Tongue (tissue), 2 donors: Measurements from ENCODE around the gene MESD. TPM values are rescaled to one million over a fixed set of nuclear protein-coding genes. Genes with fewer than 3 reads are reported as not detected.

Experiments
- DNase-seq: peaks from one replicate; pipeline ENCODE4 v3.0.0-alpha.2; 2015
- total RNA-seq: library from RNA; depleted of rRNA; stranded (reverse); fragments of >200 nt; gene quantifications from one replicate; pipeline ENCODE4 v1.2.3, GENCODE V29; 2014

MESD gene
- total RNA-seq, 1 donor from 2014 or later, result 16.9 TPM

- no peak for DNase-seq
Observed at GRCh38 chr15:81014446-81015093, 25.0 kb upstream of the MESD start.

GRCh38 chr15:81013396-81013929 is 23.8 kb upstream of the MESD start:
- no peak for DNase-seq

- DNase-seq, result no peak
Observed at GRCh38 chr15:81012588-81012987, 23.0 kb upstream of the MESD start.

- no peak for DNase-seq
Observed at GRCh38 chr15:81011593-81011992, 22.0 kb upstream of the MESD start.

- no peak for DNase-seq
Observed at GRCh38 chr15:81010086-81010485, 20.5 kb upstream of the MESD start.

GRCh38 chr15:81008312-81008711 is 18.7 kb upstream of the MESD start:
- DNase-seq, result no peak

GRCh38 chr15:81007428-81008064 is 17.9 kb upstream of the MESD start:
- DNase-seq, result no peak

GRCh38 chr15:81006124-81006523 is 16.5 kb upstream of the MESD start:
- no peak for DNase-seq

GRCh38 chr15:81003097-81003350 is 13.4 kb upstream of the MESD start:
- no peak for DNase-seq

- no peak for DNase-seq
Observed at GRCh38 chr15:81002331-81003096, 12.9 kb upstream of the MESD start.

- DNase-seq, result no peak
Observed at GRCh38 chr15:81002009-81002330, 12.4 kb upstream of the MESD start.

GRCh38 chr15:81001152-81002008 is 11.8 kb upstream of the MESD start:
- peak; percentile 63 for DNase-seq

- peak; percentile 95 for DNase-seq
Observed at GRCh38 chr15:81000624-81001151, 11.1 kb upstream of the MESD start, which contains the start of gene TLNRD1. Gene TLNRD1, plus strand, starts transcription at chr15:81000923. Its CDS starts 1,349 bp downstream, at chr15:81002272.

GRCh38 chr15:81000144-81000623 is 10.6 kb upstream of the MESD start:
- no peak for DNase-seq

GRCh38 chr15:80999623-81000036 is 10.0 kb upstream of the MESD start:
- DNase-seq, result no peak

- no peak for DNase-seq
Observed at GRCh38 chr15:80998251-80998650, 8.6 kb upstream of the MESD start.

- no peak for DNase-seq
Observed at GRCh38 chr15:80997692-80998091, 8.1 kb upstream of the MESD start.

GRCh38 chr15:80996247-80996646 is 6.6 kb upstream of the MESD start:
- no peak for DNase-seq

GRCh38 chr15:80992441-80992840 is 2.8 kb upstream of the MESD start:
- DNase-seq, result no peak

GRCh38 chr15:80992006-80992405 is 2.4 kb upstream of the MESD start:
- DNase-seq, result no peak

- DNase-seq, result peak; percentile 62
Observed at GRCh38 chr15:80991421-80991820, 1.8 kb upstream of the MESD start.

- DNase-seq, result no peak
Observed at GRCh38 chr15:80990955-80991354, 1.3 kb upstream of the MESD start.
